Esophagus squamous epithelium (tissue), 4 donors: ENCODE measurements around the gene KCNAB2.

Experiments
- CTCF ChIP-seq, 6 experiments: fragments of 450-650 bp in 4 of 6; fragments of 200-600 bp in 2 of 6; sonication (generic) in 2 of 6; IDR thresholded peaks; one replicate each; pipeline ENCODE4 v1.5.1; 2016 to 2019; ENCODE audit warnings: antibody characterized with exemption in 6 of 6, mild to moderate bottlenecking in 4 of 6, moderate library complexity in 4 of 6
- POLR2A ChIP-seq, 4 donors: fragments of 450-650 bp; IDR thresholded peaks; one replicate each; pipeline ENCODE4 v1.6.1; 2017; ENCODE audit warnings: antibody characterized with exemption in 4 of 4, mild to moderate bottlenecking in 4 of 4, moderate library complexity in 3 of 4

DNA sequence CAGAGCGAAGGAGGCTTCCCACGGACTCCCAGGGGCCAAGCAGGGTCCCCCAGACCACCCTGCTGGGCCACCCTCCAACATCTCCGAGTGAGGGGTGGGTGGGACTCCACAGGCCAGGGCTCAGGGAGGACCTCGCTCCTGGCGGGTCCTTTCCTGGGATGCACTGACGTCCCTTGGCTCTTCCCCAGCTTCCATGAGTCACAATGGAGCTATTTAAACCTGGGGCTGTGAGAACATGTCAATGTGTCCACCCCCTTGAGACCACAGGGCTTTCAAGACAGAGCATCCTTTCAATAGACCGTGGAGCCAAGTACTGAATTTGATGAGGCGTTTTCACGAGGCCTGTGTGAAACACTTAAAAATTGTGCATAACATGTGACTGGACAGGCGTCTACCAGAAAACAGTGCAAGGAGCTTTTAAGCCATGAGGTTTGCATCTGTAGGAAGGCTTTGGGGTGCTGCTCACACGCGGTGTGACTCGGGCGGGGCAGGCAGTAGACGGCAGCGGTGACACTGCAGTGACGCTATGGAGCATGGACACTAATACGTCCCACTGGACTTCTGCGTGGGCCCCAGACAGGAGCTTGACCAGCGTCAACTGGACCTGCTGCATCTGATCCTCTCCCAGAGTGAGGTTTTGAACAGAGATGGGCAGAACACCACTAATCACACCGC is 29.4 kb upstream of the KCNAB2 start:
- no peak for TF ChIP-seq CTCF (IDR thresholded peaks at IDR 0.05)
- no peak for TF ChIP-seq POLR2A (IDR thresholded peaks at IDR 0.05)
